H1 (cell line): ENCODE results near the gene TBC1D12. TPM values are rescaled to one million over a fixed set of nuclear protein-coding genes. Genes with fewer than 3 reads are reported as not detected.

Experiments
- CTCF ChIA-PET: fragments of 300-600 bp; sonication (Branson Sonifier 250); formaldehyde crosslinking; loops from one replicate; lab custom pipeline; 2021; ENCODE audit not compliant: partially characterized antibody; lab: Charles Lee
- POLR2A ChIA-PET: fragments of 300-600 bp; sonication (Branson Sonifier 250); formaldehyde crosslinking; loops from one replicate; lab custom pipeline; 2021; ENCODE audit warnings: inconsistent platforms; ENCODE audit not compliant: partially characterized antibody; lab: Charles Lee
- DNase-seq, 2 experiments: peaks; one replicate each; pipeline versions ENCODE4 v3.0.0 to v3.0.0-alpha.2; 2010 to 2022; ENCODE audit warnings: low spot score in 2 of 2, low read depth in 1 of 2, mixed read lengths in 1 of 2
- FAIRE-seq: peaks from 2 replicates; lab custom pipeline; 2011; peaks lifted over from hg19 to GRCh38; lab: Jason Lieb, UNC
- H2AFZ ChIP-seq: 2 replicates; pipeline ENCODE4 v1.8.1; 2012; ENCODE audit warnings: low read length, inconsistent platforms
- H2AK5ac ChIP-seq: 2 replicates; pipeline ENCODE4 v1.6.1; 2013; ENCODE audit warnings: low read depth, low read length
- H2BK120ac ChIP-seq: replicated peaks from 2 replicates; pipeline ENCODE3; 2013; ENCODE audit warnings: low read depth, low read length, inconsistent platforms
- H2BK12ac ChIP-seq: 2 replicates; pipeline ENCODE4 v1.6.1; 2013; ENCODE audit warnings: low read depth, low read length
- H2BK15ac ChIP-seq: 2 replicates; pipeline ENCODE4 v1.6.1; 2013; ENCODE audit warnings: low read length
- H2BK20ac ChIP-seq: 2 replicates; pipeline ENCODE4 v1.6.1; 2013; ENCODE audit warnings: low read length
- H2BK5ac ChIP-seq: 2 replicates; pipeline ENCODE4 v1.6.1; 2013; ENCODE audit warnings: low read depth, low read length
- H3K14ac ChIP-seq: 2 replicates; pipeline ENCODE4 v1.6.1; 2013; ENCODE audit warnings: inconsistent platforms; ENCODE audit not compliant: insufficient read length
- H3K18ac ChIP-seq: 2 replicates; pipeline ENCODE4 v1.6.1; 2013; ENCODE audit warnings: low read length; ENCODE audit errors: extremely low read depth
- H3K23ac ChIP-seq: 2 replicates; pipeline ENCODE4 v1.6.1; 2013; ENCODE audit warnings: inconsistent platforms; ENCODE audit not compliant: insufficient read length
- H3K23me2 ChIP-seq: 2 replicates; pipeline ENCODE4 v1.6.1; 2013; ENCODE audit warnings: low read depth, low read length
- H3K27ac ChIP-seq: 2 replicates; pipeline ENCODE4 v1.6.1; 2011; ENCODE audit warnings: low read depth, low read length, inconsistent platforms
- H3K27me3 ChIP-seq, 4 experiments: replicated peaks in 1 of 4; 1 replicate in 1 of 4; 2 replicates in 3 of 4; pipeline versions ENCODE4 v1.6.1 to v1.8.1; 2011 to 2013; ENCODE audit warnings: low read length in 3 of 4, mild to moderate bottlenecking in 3 of 4, inconsistent platforms in 2 of 4, mixed read lengths in 2 of 4, moderate library complexity in 1 of 4; ENCODE audit not compliant: control insufficient read depth in 3 of 4, insufficient read depth in 3 of 4; ENCODE audit errors: extremely low read depth in 1 of 4
- H3K36me3 ChIP-seq, 4 experiments: 2 replicates each; pipeline versions ENCODE4 v1.6.1 to v1.8.1; 2011 to 2013; ENCODE audit warnings: mild to moderate bottlenecking in 4 of 4, low read length in 3 of 4, moderate library complexity in 2 of 4, control low read depth in 1 of 4, inconsistent platforms in 1 of 4; ENCODE audit not compliant: insufficient read depth in 4 of 4, control insufficient read depth in 2 of 4
- H3K4ac ChIP-seq: replicated peaks from 2 replicates; pipeline ENCODE3; 2013; ENCODE audit warnings: low read length, low read depth, mixed read lengths, inconsistent platforms; ENCODE audit not compliant: insufficient read length
- H3K4me1 ChIP-seq, 4 experiments: replicated peaks in 1 of 4; 1 replicate in 1 of 4; 2 replicates in 3 of 4; pipeline versions ENCODE4 v1.6.1 to v1.8.1; 2011 to 2013; ENCODE audit warnings: low read length in 3 of 4, inconsistent platforms in 2 of 4, mixed read lengths in 1 of 4; ENCODE audit not compliant: insufficient read depth in 4 of 4, control insufficient read depth in 3 of 4
- H3K4me2 ChIP-seq, 2 experiments: 2 replicates each; pipeline versions ENCODE4 v1.6.1 to v1.8.1; 2011 to 2013; ENCODE audit warnings: low read depth in 2 of 2, low read length in 2 of 2, control low read depth in 1 of 2, inconsistent platforms in 1 of 2, mild to moderate bottlenecking in 1 of 2; ENCODE audit not compliant: insufficient read depth in 1 of 2
- H3K4me3 ChIP-seq, 4 experiments: fragments of 200-600, 300-600 bp in 1 of 4; sonication (generic), shearing (Covaris generic), sonication (Bioruptor Twin) in 1 of 4; 2 replicates each; pipeline versions ENCODE4 v1.5.1 to v1.8.1; 2011 to 2016; ENCODE audit warnings: low read length in 4 of 4, low read depth in 3 of 4, control low read depth in 2 of 4, inconsistent platforms in 2 of 4, mild to moderate bottlenecking in 2 of 4, mixed read lengths in 1 of 4, moderate library complexity in 1 of 4; ENCODE audit not compliant: insufficient read depth in 2 of 4; ENCODE audit errors: extremely low read depth in 1 of 4
- H3K56ac ChIP-seq: replicated peaks from 2 replicates; pipeline ENCODE3; 2013; ENCODE audit warnings: low read depth, mild to moderate bottlenecking, mixed read lengths, low read length, inconsistent platforms; ENCODE audit not compliant: insufficient read length
- H3K79me1 ChIP-seq: 2 replicates; pipeline ENCODE4 v1.6.1; 2013; ENCODE audit warnings: low read depth, low read length, control low read depth
- H3K79me2 ChIP-seq, 2 experiments: 2 replicates each; pipeline versions ENCODE4 v1.6.1 to v1.8.1; 2012 to 2013; ENCODE audit warnings: low read length in 2 of 2, mild to moderate bottlenecking in 2 of 2, inconsistent platforms in 1 of 2; ENCODE audit not compliant: insufficient read depth in 2 of 2, control insufficient read depth in 1 of 2
- H3K9ac ChIP-seq, 4 experiments: replicated peaks in 1 of 4; 1 replicate in 1 of 4; 2 replicates in 3 of 4; pipeline versions ENCODE4 v1.6.1 to v1.8.1; 2011 to 2013; ENCODE audit warnings: low read depth in 3 of 4, low read length in 3 of 4, control low read depth in 2 of 4, mild to moderate bottlenecking in 2 of 4, moderate library complexity in 2 of 4, inconsistent platforms in 1 of 4; ENCODE audit errors: extremely low read depth in 1 of 4
- H3K9me3 ChIP-seq, 2 experiments: 2 replicates each; pipeline versions ENCODE4 v1.6.1 to v1.8.1; 2012 to 2013; ENCODE audit warnings: mild to moderate bottlenecking in 2 of 2, moderate library complexity in 2 of 2, control low read depth in 1 of 2, inconsistent platforms in 1 of 2, low read depth in 1 of 2, low read length in 1 of 2, mixed read lengths in 1 of 2; ENCODE audit not compliant: insufficient read depth in 2 of 2
- H4K20me1 ChIP-seq, 2 experiments: replicated peaks in 1 of 2; 2 replicates each; pipeline versions ENCODE3 to v1.8.1; 2011 to 2013; ENCODE audit warnings: inconsistent platforms in 2 of 2, low read length in 2 of 2, mild to moderate bottlenecking in 1 of 2; ENCODE audit not compliant: insufficient read depth in 2 of 2, control insufficient read depth in 1 of 2
- H4K5ac ChIP-seq: 2 replicates; pipeline ENCODE4 v1.6.1; 2013; ENCODE audit warnings: low read length, low read depth, mixed read lengths, inconsistent platforms; ENCODE audit not compliant: insufficient read length
- H4K8ac ChIP-seq: 2 replicates; pipeline ENCODE4 v1.8.0; 2013; ENCODE audit warnings: mild to moderate bottlenecking, moderate library complexity, low read length, inconsistent platforms; ENCODE audit not compliant: insufficient read depth; ENCODE audit errors: extremely low read depth
- H4K91ac ChIP-seq: replicated peaks from 2 replicates; pipeline ENCODE3; 2013; ENCODE audit warnings: low read length, mixed read lengths, inconsistent platforms; ENCODE audit not compliant: insufficient read length
- BACH1 ChIP-seq: IDR thresholded peaks from 2 replicates; pipeline ENCODE4 v1.6.1; 2012; ENCODE audit warnings: low read length, improper control_type of control experiment
- CBX8 ChIP-seq: fragments of 300-800, 300-1000 bp; sonication (generic); IDR thresholded peaks from 2 replicates; pipeline ENCODE4 v1.7.1; 2016; ENCODE audit warnings: low read depth, low read length, borderline replicate concordance
- EGR1 ChIP-seq: IDR thresholded peaks from 2 replicates; pipeline ENCODE4 v1.6.1; 2011; ENCODE audit warnings: low read depth, low read length, borderline replicate concordance
- EP300 ChIP-seq, 2 experiments: IDR thresholded peaks; 1 replicate in 1 of 2; 2 replicates in 1 of 2; pipeline ENCODE4 v1.6.1; 2011 to 2012; ENCODE audit warnings: low read depth in 2 of 2, low read length in 2 of 2, mild to moderate bottlenecking in 2 of 2, borderline replicate concordance in 1 of 2, inconsistent platforms in 1 of 2, moderate library complexity in 1 of 2
- GTF2F1 ChIP-seq: IDR thresholded peaks from 2 replicates; pipeline ENCODE4 v1.6.1; 2012; ENCODE audit warnings: low read depth, low read length, improper control_type of control experiment, borderline replicate concordance
- HDAC6 ChIP-seq: IDR thresholded peaks from one replicate; pipeline ENCODE4 v1.7.1; 2012; ENCODE audit warnings: low read depth, mild to moderate bottlenecking, inconsistent platforms, low read length, moderate library complexity
- JUN ChIP-seq: IDR thresholded peaks from 2 replicates; pipeline ENCODE4 v1.6.1; 2011; ENCODE audit warnings: low read depth, mild to moderate bottlenecking, improper control_type of control experiment, low read length
- KDM5A ChIP-seq: fragments of 200-600 bp; IDR thresholded peaks from 2 replicates; pipeline ENCODE4 v1.7.1; 2012; ENCODE audit warnings: mild to moderate bottlenecking, low read length, inconsistent platforms, mixed read lengths
- POLR2A ChIP-seq, 2 experiments: IDR thresholded peaks; 1 replicate in 1 of 2; 2 replicates in 1 of 2; pipeline ENCODE4 v1.6.1; 2011; ENCODE audit warnings: low read depth in 2 of 2, low read length in 2 of 2, mild to moderate bottlenecking in 2 of 2; ENCODE audit errors: control extremely low read depth in 1 of 2
- POLR2AphosphoS5 ChIP-seq: IDR thresholded peaks from 2 replicates; pipeline ENCODE4 v1.6.1; 2011; ENCODE audit warnings: low read depth, low read length
- RXRA ChIP-seq: IDR thresholded peaks from 2 replicates; pipeline ENCODE4 v1.6.1; 2011; ENCODE audit warnings: low read depth, mild to moderate bottlenecking, low read length, moderate library complexity; ENCODE audit not compliant: insufficient read depth
- SIN3A ChIP-seq, 2 experiments: IDR thresholded peaks in 1 of 2; conservative IDR thresholded peaks in 1 of 2; 2 replicates each; pipeline ENCODE4 v1.6.1; 2011 to 2012; ENCODE audit warnings: low read length in 2 of 2, improper control_type of control experiment in 1 of 2, low read depth in 1 of 2, mild to moderate bottlenecking in 1 of 2
- SIX5 ChIP-seq: IDR thresholded peaks from 2 replicates; pipeline ENCODE4 v1.6.1; 2011; ENCODE audit warnings: mild to moderate bottlenecking, low read depth, low read length
- SP4 ChIP-seq: IDR thresholded peaks from 2 replicates; pipeline ENCODE4 v1.6.1; 2012; ENCODE audit warnings: low read length, inconsistent platforms
- TCF12 ChIP-seq: IDR thresholded peaks from 2 replicates; pipeline ENCODE4 v1.6.1; 2011; ENCODE audit warnings: low read depth, mild to moderate bottlenecking, low read length
- ZNF274 ChIP-seq: IDR thresholded peaks from 2 replicates; pipeline ENCODE4 v1.7.0; 2012; ENCODE audit warnings: low read length, borderline replicate concordance; ENCODE audit errors: extremely low read depth
- polyA plus RNA-seq, 7 experiments: library from polyadenylated mRNA; depleted of rRNA in 3 of 7; stranded (reverse) in 5 of 7; unstranded in 2 of 7; fragments of >200 nt in 5 of 7; fragments of 200-250 nt in 2 of 7; gene quantifications; 1 replicate in 5 of 7; 2 replicates in 1 of 7; 4 replicates in 1 of 7; pipeline versions ENCODE4 v1.2.1 to v1.2.3, GENCODE V29; 2011 to 2013; ENCODE audit warnings: missing spikeins in 2 of 7, mixed read lengths in 2 of 7
- total RNA-seq: library from RNA; stranded (reverse); fragmentation: NEBNext Ultra II Directional; extraction: Animal tissue kit (Norgen Biotek cat#: 25700); gene quantifications from 2 replicates; pipeline ENCODE4 v1.2.1, GENCODE V29; 2021
- TF ChIP-seq, protein P1 (sequence below): IDR thresholded peaks from 2 replicates; pipeline ENCODE4 v1.6.1; 2012; ENCODE audit warnings: inconsistent platforms

TBC1D12 gene
- total and polyA plus RNA-seq, 2 of the 8 experiments (the other 6 are each of a cell fraction or from before 2014, with no cell fraction given): 1.1 to 3.2 TPM

DNA sequence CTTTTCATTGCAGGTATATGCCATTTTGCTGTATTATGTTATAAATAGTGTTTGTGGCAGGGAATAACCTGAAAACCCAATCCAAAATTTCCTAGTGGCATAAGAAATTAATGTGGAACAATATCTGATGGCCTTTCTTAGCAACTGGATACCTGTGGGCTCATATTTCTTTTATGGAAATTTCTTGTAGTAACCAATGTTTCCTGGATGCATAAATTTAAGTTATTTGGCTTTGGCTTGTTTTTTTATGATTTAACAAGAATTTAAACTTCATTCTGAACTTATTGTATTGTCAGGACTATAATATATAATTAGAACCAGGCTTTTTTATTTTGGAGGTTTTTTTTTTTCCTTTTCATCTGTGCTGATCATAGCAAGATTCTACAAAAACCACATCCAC is 30.1 kb downstream of the TBC1D12 start:
- Histone ChIP-seq H3K79me2 (no peaks in the 10 kb centered on the region), H3K23ac (no peak overlapping the region), H4K8ac (no peak overlapping the region), H3K4me3 (no peak overlapping the region), H3K23me2 (no peaks in the 10 kb centered on the region), H3K27me3 (no peaks in the 10 kb centered on the region), H3K36me3 (no peaks in the 10 kb centered on the region), H2BK5ac (no peak overlapping the region), H3K79me1 (no peaks in the 10 kb centered on the region), H4K20me1 (no peaks in the 10 kb centered on the region), H3K4me2 (no peak overlapping the region), H2BK15ac (no peak overlapping the region), H3K9me3 (no peaks in the 10 kb centered on the region), H3K56ac (no peak overlapping the region), H3K18ac (no peak overlapping the region), H2AK5ac (no peak overlapping the region), H2AFZ (no peak overlapping the region), H3K14ac (no peak overlapping the region), H3K27ac (no peak overlapping the region), H2BK120ac (no peak overlapping the region), H4K91ac (no peak overlapping the region), H3K9ac (no peak overlapping the region), H3K4ac (no peak overlapping the region), H2BK20ac (no peak overlapping the region), H2BK12ac (no peak overlapping the region), H4K5ac (no peak overlapping the region), H3K4me1 (no peaks in the 10 kb centered on the region)
- no peak for FAIRE-seq
- ChIA-PET CTCF (interaction anchor here (3.3 kb wide), 1 partner anchor 11 kb away, joined by 19 read pairs; no protein-coding TSS in a partner anchor), POLR2A (no interaction called here)
- DNase-seq: no peak
- no peak for TF ChIP-seq RXRA
- no peak for TF ChIP-seq POLR2A (IDR thresholded peaks at IDR 0.05; ENCODE audit: control extremely low read depth in 1 of 2, low read depth in 2 of 2, low read length in 2 of 2)
- no peak for TF ChIP-seq ZNF274
- no peak for TF ChIP-seq BACH1
- no peak for TF ChIP-seq SP4
- TF ChIP-seq SIN3A (conservative IDR thresholded peaks at IDR 0.05 in 1 of 2, IDR thresholded peaks at IDR 0.05 in 1 of 2; ENCODE audit: low read depth in 1 of 2, low read length in 2 of 2): no peak
- TF ChIP-seq TCF12: no peak
- no peak for TF ChIP-seq SIX5
- no peak for TF ChIP-seq EGR1
- no peak for TF ChIP-seq HDAC6
- TF ChIP-seq EP300 (IDR thresholded peaks at IDR 0.05; ENCODE audit: borderline replicate concordance in 1 of 2, low read depth in 2 of 2, low read length in 2 of 2): no peak
- no peak for TF ChIP-seq CBX8
- TF ChIP-seq GTF2F1: no peak
- no peak for TF ChIP-seq JUN
- TF ChIP-seq POLR2AphosphoS5: no peak
- TF ChIP-seq KDM5A: no peak
- TF ChIP-seq, protein P1, sequence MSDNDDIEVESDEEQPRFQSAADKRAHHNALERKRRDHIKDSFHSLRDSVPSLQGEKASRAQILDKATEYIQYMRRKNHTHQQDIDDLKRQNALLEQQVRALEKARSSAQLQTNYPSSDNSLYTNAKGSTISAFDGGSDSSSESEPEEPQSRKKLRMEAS: no peak
